HepG2 (cell line): Measurements from ENCODE around the gene LRRC45. TPM values are rescaled to one million over a fixed set of nuclear protein-coding genes. Genes with fewer than 3 reads are reported as not detected.

Experiments used
- ARID4A ChIP-seq: sonication (generic); formaldehyde crosslinking; IDR thresholded peaks from 2 replicates; pipeline ENCODE4 v1.5.0; 2020; ENCODE audit warnings: mild to moderate bottlenecking, missing genetic modification reagents, borderline replicate concordance
- BORCS8-MEF2B ChIP-seq: sonication (generic); formaldehyde crosslinking; IDR thresholded peaks from 2 replicates; pipeline ENCODE4 v1.8.0; 2022; ENCODE audit warnings: mild to moderate bottlenecking, missing genetic modification reagents
- CENPT ChIP-seq: sonication (generic); formaldehyde crosslinking; IDR thresholded peaks from 2 replicates; pipeline ENCODE4 v1.8.0; 2022; ENCODE audit warnings: low read depth, mild to moderate bottlenecking, moderate library complexity, missing genetic modification reagents
- FOXC1 ChIP-seq: sonication (generic); formaldehyde crosslinking; IDR thresholded peaks from 2 replicates; pipeline ENCODE4 v1.8.0; 2022; ENCODE audit warnings: mild to moderate bottlenecking, missing genetic modification reagents, borderline replicate concordance
- GABPB1 ChIP-seq: IDR thresholded peaks from 2 replicates; pipeline ENCODE4 v1.6.1; 2016; ENCODE audit warnings: mild to moderate bottlenecking, missing genetic modification reagents, moderate library complexity, missing compliant biosample characterization
- HNRNPL ChIP-seq: fragments of 200-400 bp; formaldehyde crosslinking; IDR thresholded peaks from 2 replicates; pipeline ENCODE4 v1.6.1; 2017; ENCODE audit warnings: mild to moderate bottlenecking, low read depth, low read length
- KDM2A ChIP-seq: sonication (generic); formaldehyde crosslinking; IDR thresholded peaks from 2 replicates; pipeline ENCODE4 v1.4.0; 2020; ENCODE audit warnings: low read depth, missing genetic modification reagents, borderline replicate concordance
- MATR3 ChIP-seq: sonication (generic); formaldehyde crosslinking; IDR thresholded peaks from 2 replicates; pipeline ENCODE4 v1.4.0; 2020; ENCODE audit warnings: missing genetic modification reagents
- POLR2A ChIP-seq, 2 experiments: IDR thresholded peaks; 2 replicates each; pipeline ENCODE4 v1.6.1; 2011; ENCODE audit warnings: low read depth in 2 of 2, low read length in 2 of 2, mild to moderate bottlenecking in 1 of 2, moderate library complexity in 1 of 2; ENCODE audit not compliant: insufficient read depth in 1 of 2
- RBM22 ChIP-seq: fragments of 200-400 bp; formaldehyde crosslinking; optimal IDR thresholded peaks from 2 replicates; pipeline ENCODE3; 2017; ENCODE audit warnings: mild to moderate bottlenecking, low read length, moderate library complexity
- RNF2 ChIP-seq: fragments of 450-650 bp; conservative IDR thresholded peaks from 2 replicates; pipeline ENCODE4 v1.6.1; 2016; ENCODE audit warnings: low read depth
- RNF219 ChIP-seq: sonication (generic); formaldehyde crosslinking; IDR thresholded peaks from 2 replicates; pipeline ENCODE4 v1.5.0; 2020; ENCODE audit warnings: mild to moderate bottlenecking, missing genetic modification reagents
- SRSF4 ChIP-seq: fragments of 200-400 bp; formaldehyde crosslinking; IDR thresholded peaks from one replicate; pipeline ENCODE4 v1.6.1; 2018; ENCODE audit warnings: mild to moderate bottlenecking, low read depth, low read length, moderate library complexity; ENCODE audit not compliant: poor library complexity, severe bottlenecking
- STAT5B ChIP-seq: sonication (generic); formaldehyde crosslinking; IDR thresholded peaks from 2 replicates; pipeline ENCODE4 v1.4.0; 2020; ENCODE audit warnings: missing genetic modification reagents
- ZNF326 ChIP-seq: sonication (generic); formaldehyde crosslinking; IDR thresholded peaks from 2 replicates; pipeline ENCODE4 v1.4.0; 2020; ENCODE audit warnings: missing genetic modification reagents, borderline replicate concordance
- polyA plus RNA-seq, 8 experiments: library from polyadenylated mRNA; depleted of rRNA in 3 of 8; stranded (reverse) in 7 of 8; unstranded in 1 of 8; fragments of >200 nt; fragmentation: Illumina TruSeq in 4 of 8; extraction: Trizol in 4 of 8; gene quantifications; 2 replicates each; pipeline versions ENCODE4 v1.2.1 to v1.2.3, GENCODE V29; 2011 to 2016; ENCODE audit warnings: low read depth in 4 of 8, missing spikeins in 1 of 8, mixed read lengths in 1 of 8; ENCODE audit not compliant: insufficient read depth in 1 of 8
- total RNA-seq, 5 experiments: library from RNA; depleted of rRNA; stranded (reverse); fragments of >200 nt; fragmentation: Illumina TruSeq; extraction: Trizol; gene quantifications; 2 replicates each; pipeline ENCODE4 v1.2.3, GENCODE V29; 2016; ENCODE audit warnings: low read depth in 1 of 5
- TF ChIP-seq, protein P1 (sequence below): sonication (generic); formaldehyde crosslinking; conservative IDR thresholded peaks from 2 replicates; pipeline ENCODE4 v1.8.1; 2023; ENCODE audit warnings: missing genetic modification reagents
- TF ChIP-seq, protein P2 (sequence below): sonication (generic); formaldehyde crosslinking; IDR thresholded peaks from 2 replicates; pipeline ENCODE4 v1.4.0; 2020; ENCODE audit warnings: mild to moderate bottlenecking, missing genetic modification reagents

The LRRC45 gene
- total and polyA plus RNA-seq, 2 of the 13 experiments (the other 11 are each of a cell fraction or from before 2014, with no cell fraction given) = 11.6 to 48.1 TPM

DNA sequence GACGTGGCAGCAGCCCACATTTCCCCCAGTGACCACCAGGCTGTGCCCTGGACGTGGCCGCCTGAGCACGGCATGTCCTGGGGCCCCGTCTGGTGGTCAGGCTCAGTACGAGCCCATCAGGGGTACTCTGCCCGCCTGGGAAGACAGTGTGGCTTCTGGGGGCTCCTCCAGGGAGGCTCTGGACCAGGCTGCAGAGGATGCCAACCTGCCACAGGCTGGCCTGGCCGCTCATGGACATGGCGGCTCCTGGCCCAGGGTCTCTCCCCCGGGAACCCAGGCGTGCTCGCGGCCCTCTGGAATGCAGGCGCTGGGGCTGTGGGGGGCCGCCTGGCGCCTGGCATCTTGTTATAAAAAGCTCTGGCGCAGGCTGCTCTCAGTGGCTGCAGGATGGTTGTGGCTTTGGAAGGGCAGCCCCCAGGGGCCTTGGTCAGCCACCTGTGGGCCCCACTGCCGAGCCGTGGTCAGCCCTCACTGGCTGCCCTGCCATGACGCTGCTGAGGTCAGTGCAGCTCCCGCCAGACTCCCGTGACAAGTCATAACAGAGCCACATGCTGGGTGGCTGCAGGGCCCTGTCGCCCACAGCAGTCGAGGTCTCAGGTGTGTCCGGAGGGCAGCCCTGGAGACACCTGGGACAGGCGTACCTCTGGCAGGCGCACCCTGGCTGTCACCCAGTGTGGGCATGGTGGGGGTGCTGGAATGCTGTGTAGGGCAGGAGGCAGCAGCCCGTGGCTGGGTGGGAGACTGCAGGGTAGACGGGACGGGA lies 15.4 kb upstream of the LRRC45 start (continued):
- TF ChIP-seq RNF219 (CRISPR knock-in tag) (no peak), ARID4A (CRISPR knock-in tag) (peak; percentile 38; the same call in 1 of the 2 replicates), CENPT (CRISPR knock-in tag) (no peak), RBM22 (peak; percentile 71), KDM2A (CRISPR knock-in tag) (0 out of 2 replicates have a peak, but pooled peaks have one; percentile 18), ZNF326 (CRISPR knock-in tag) (peak; percentile 90), GABPB1 (CRISPR knock-in tag) (0 out of 2 replicates have a peak, but pooled peaks have one; percentile 5), HNRNPL (peak; percentile 82; the same call in 1 of the 2 replicates), POLR2A (IDR thresholded peaks at IDR 0.05; ENCODE audit: insufficient read depth in 1 of 2, low read depth in 2 of 2, low read length in 2 of 2) (no peak), RNF2 (no peak), MATR3 (CRISPR knock-in tag) (0 out of 2 replicates have a peak, but pooled peaks have one; percentile 55), FOXC1 (CRISPR knock-in tag) (peak; percentile 43; the same call in 1 of the 2 replicates), SRSF4 (peak; percentile 32), BORCS8-MEF2B (CRISPR knock-in tag) (0 out of 2 replicates have a peak, but pooled peaks have one; percentile 33), STAT5B (CRISPR knock-in tag) (no peak)
- TF ChIP-seq, protein P1, sequence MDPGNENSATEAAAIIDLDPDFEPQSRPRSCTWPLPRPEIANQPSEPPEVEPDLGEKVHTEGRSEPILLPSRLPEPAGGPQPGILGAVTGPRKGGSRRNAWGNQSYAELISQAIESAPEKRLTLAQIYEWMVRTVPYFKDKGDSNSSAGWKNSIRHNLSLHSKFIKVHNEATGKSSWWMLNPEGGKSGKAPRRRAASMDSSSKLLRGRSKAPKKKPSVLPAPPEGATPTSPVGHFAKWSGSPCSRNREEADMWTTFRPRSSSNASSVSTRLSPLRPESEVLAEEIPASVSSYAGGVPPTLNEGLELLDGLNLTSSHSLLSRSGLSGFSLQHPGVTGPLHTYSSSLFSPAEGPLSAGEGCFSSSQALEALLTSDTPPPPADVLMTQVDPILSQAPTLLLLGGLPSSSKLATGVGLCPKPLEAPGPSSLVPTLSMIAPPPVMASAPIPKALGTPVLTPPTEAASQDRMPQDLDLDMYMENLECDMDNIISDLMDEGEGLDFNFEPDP (CRISPR knock-in tag) = 0 out of 2 replicates have a peak, but pooled peaks have one; percentile 93
- TF ChIP-seq, protein P2, sequence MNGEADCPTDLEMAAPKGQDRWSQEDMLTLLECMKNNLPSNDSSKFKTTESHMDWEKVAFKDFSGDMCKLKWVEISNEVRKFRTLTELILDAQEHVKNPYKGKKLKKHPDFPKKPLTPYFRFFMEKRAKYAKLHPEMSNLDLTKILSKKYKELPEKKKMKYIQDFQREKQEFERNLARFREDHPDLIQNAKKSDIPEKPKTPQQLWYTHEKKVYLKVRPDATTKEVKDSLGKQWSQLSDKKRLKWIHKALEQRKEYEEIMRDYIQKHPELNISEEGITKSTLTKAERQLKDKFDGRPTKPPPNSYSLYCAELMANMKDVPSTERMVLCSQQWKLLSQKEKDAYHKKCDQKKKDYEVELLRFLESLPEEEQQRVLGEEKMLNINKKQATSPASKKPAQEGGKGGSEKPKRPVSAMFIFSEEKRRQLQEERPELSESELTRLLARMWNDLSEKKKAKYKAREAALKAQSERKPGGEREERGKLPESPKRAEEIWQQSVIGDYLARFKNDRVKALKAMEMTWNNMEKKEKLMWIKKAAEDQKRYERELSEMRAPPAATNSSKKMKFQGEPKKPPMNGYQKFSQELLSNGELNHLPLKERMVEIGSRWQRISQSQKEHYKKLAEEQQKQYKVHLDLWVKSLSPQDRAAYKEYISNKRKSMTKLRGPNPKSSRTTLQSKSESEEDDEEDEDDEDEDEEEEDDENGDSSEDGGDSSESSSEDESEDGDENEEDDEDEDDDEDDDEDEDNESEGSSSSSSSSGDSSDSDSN (CRISPR knock-in tag) = peak; percentile 13; the same call in 1 of the 2 replicates
